CD14-positive monocyte (primary cell): ENCODE measurements around the gene CNTN5. TPM values are rescaled to one million over a fixed set of nuclear protein-coding genes. Genes with fewer than 3 reads are reported as not detected.

Experiments
- DNase-seq, 3 donors: peaks; one replicate each; pipeline ENCODE4 v3.0.0-alpha.2; 2011 to 2022
- H2AFZ ChIP-seq: 2 replicates; pipeline ENCODE4 v1.6.0; 2012; ENCODE audit warnings: mild to moderate bottlenecking, low read depth, low read length, inconsistent platforms; ENCODE audit not compliant: insufficient read depth, poor library complexity, severe bottlenecking
- H3K27ac ChIP-seq, 2 donors: 1 replicate in 1 of 2; 2 replicates in 1 of 2; pipeline ENCODE4 v1.5.1; 2012 to 2013; ENCODE audit warnings: low read length in 2 of 2, control low read depth in 1 of 2, inconsistent platforms in 1 of 2, low read depth in 1 of 2, mild to moderate bottlenecking in 1 of 2
- H3K27me3 ChIP-seq, 2 donors: one replicate each; pipeline versions ENCODE4 v1.6.0 to v1.6.1; 2011 to 2013; ENCODE audit warnings: low read length in 2 of 2; ENCODE audit not compliant: control insufficient read depth in 2 of 2, insufficient read depth in 2 of 2
- H3K36me3 ChIP-seq, 2 donors: replicated peaks in 1 of 2; 1 replicate in 1 of 2; 2 replicates in 1 of 2; pipeline versions ENCODE4 v1.5.1 to v1.6.1; 2012 to 2013; ENCODE audit warnings: low read length in 2 of 2, control low read depth in 1 of 2, inconsistent platforms in 1 of 2, mild to moderate bottlenecking in 1 of 2; ENCODE audit not compliant: insufficient read depth in 2 of 2, control insufficient read depth in 1 of 2
- H3K4me1 ChIP-seq, 2 donors: 1 replicate in 1 of 2; 2 replicates in 1 of 2; pipeline versions ENCODE4 v1.5.1 to v1.6.1; 2012 to 2013; ENCODE audit warnings: low read length in 2 of 2, control low read depth in 1 of 2, inconsistent platforms in 1 of 2, mild to moderate bottlenecking in 1 of 2, moderate library complexity in 1 of 2; ENCODE audit not compliant: insufficient read depth in 2 of 2, control insufficient read depth in 1 of 2
- H3K4me2 ChIP-seq: replicated peaks from 2 replicates; pipeline ENCODE3; 2012; ENCODE audit warnings: low read length, moderate library complexity, mild to moderate bottlenecking; ENCODE audit not compliant: poor library complexity, severe bottlenecking; ENCODE audit errors: extremely low read depth
- H3K4me3 ChIP-seq, 3 experiments: fragments of 200-600 bp in 1 of 3; sonication (generic) in 1 of 3; replicated peaks in 1 of 3; 1 replicate in 2 of 3; 2 replicates in 1 of 3; pipeline ENCODE4 v1.5.1; 2011 to 2013; ENCODE audit warnings: low read length in 3 of 3, mild to moderate bottlenecking in 3 of 3, control low read depth in 2 of 3, low read depth in 2 of 3, inconsistent platforms in 1 of 3, moderate library complexity in 1 of 3
- H3K79me2 ChIP-seq: 2 replicates; pipeline ENCODE4 v1.6.0; 2012; ENCODE audit warnings: mild to moderate bottlenecking, control low read depth, inconsistent platforms, low read length, moderate library complexity; ENCODE audit not compliant: insufficient read depth
- H3K9ac ChIP-seq: 2 replicates; pipeline ENCODE4 v1.6.0; 2017; ENCODE audit warnings: low read length, mild to moderate bottlenecking; ENCODE audit not compliant: insufficient read depth, poor library complexity, severe bottlenecking
- H3K9me3 ChIP-seq, 2 donors: replicated peaks in 1 of 2; 1 replicate in 1 of 2; 2 replicates in 1 of 2; pipeline versions ENCODE4 v1.5.1 to v1.6.1; 2012 to 2013; ENCODE audit warnings: low read length in 2 of 2, control low read depth in 1 of 2; ENCODE audit not compliant: control insufficient read depth in 1 of 2, insufficient read depth in 1 of 2
- H4K20me1 ChIP-seq: 2 replicates; pipeline ENCODE4 v1.6.0; 2012; ENCODE audit warnings: mild to moderate bottlenecking, low read length, control low read depth, moderate library complexity; ENCODE audit not compliant: insufficient read depth
- H3K27ac Mint-ChIP-seq, 7 donors: one replicate each; pipeline ENCODE4 v1.8.0; 2020; ENCODE audit warnings: mild to moderate bottlenecking in 7 of 7, mixed read lengths in 7 of 7, moderate library complexity in 6 of 7, inconsistent platforms in 2 of 7
- H3K27me3 Mint-ChIP-seq, 3 donors: one replicate each; pipeline ENCODE4 v1.8.0; 2021 to 2022; ENCODE audit warnings: low read depth in 3 of 3, mild to moderate bottlenecking in 3 of 3, mixed read lengths in 3 of 3, moderate library complexity in 3 of 3, inconsistent platforms in 1 of 3
- H3K36me3 Mint-ChIP-seq, 2 donors: one replicate each; pipeline ENCODE4 v1.8.0; 2020; ENCODE audit warnings: mixed read lengths in 2 of 2, inconsistent platforms in 1 of 2, mild to moderate bottlenecking in 1 of 2
- H3K4me1 Mint-ChIP-seq: one replicate; pipeline ENCODE4 v1.8.0; 2020; ENCODE audit warnings: mild to moderate bottlenecking, mixed read lengths
- H3K4me3 Mint-ChIP-seq, 2 donors: one replicate each; pipeline ENCODE4 v1.8.0; 2020; ENCODE audit warnings: mild to moderate bottlenecking in 2 of 2, mixed read lengths in 2 of 2, moderate library complexity in 1 of 2
- H3K9me3 Mint-ChIP-seq, 7 donors: one replicate each; pipeline ENCODE4 v1.8.0; 2020 to 2022; ENCODE audit warnings: mixed read lengths in 7 of 7, mild to moderate bottlenecking in 6 of 7, moderate library complexity in 6 of 7, inconsistent platforms in 2 of 7
- CTCF ChIP-seq: fragments of 200-600 bp; IDR thresholded peaks from one replicate; pipeline ENCODE4 v1.8.0; 2022; ENCODE audit warnings: antibody characterized with exemption, mild to moderate bottlenecking
- WGBS: methylation state at CpG from one replicate; pipeline ENCODE4 v1.1.5; 2013; ENCODE audit warnings: missing lambda C conversion rate; ENCODE audit not compliant: insufficient coverage; 5-methylcytosine and 5-hydroxymethylcytosine counted together
- intact Hi-C, 2 donors: fragments of 100-400 bp; cut with micrococcal nuclease; formaldehyde crosslinking; loops; one replicate each; pipeline versions ENCODE4 v1.15.0 to v1.15.1; 2023
- polyA plus RNA-seq, 3 donors: library from polyadenylated mRNA; depleted of rRNA in 1 of 3; unstranded in 2 of 3; stranded (reverse) in 1 of 3; fragments of 300-500 nt in 2 of 3; fragments of >200 nt in 1 of 3; fragmentation: Illumina TruSeq in 2 of 3; gene quantifications; 1 replicate in 2 of 3; 2 replicates in 1 of 3; pipeline ENCODE4 v1.2.3, GENCODE V29; 2012 to 2021

CNTN5 gene
- polyA plus RNA-seq, 3 donors = not detected

GRCh38 chr11:99391245-99391644 lies 370.5 kb downstream of the CNTN5 start:
- H3K27me3 Mint-ChIP-seq = no peaks in the 10 kb centered on the region
- no peaks in the 10 kb centered on the region for H3K4me1 Mint-ChIP-seq

GRCh38 chr11:99406345-99406744 lies 385.6 kb downstream of the CNTN5 start:
- Mint-ChIP-seq H3K27me3 (peaks cover 0 to 2% (median 0%) of the 10 kb centered on the region in 3 donors), H3K4me1 (no peaks in the 10 kb centered on the region), H3K27ac (no peak overlapping the region), H3K9me3 (peaks cover 4 to 16% (median 9%) of the 10 kb centered on the region in 7 donors), H3K36me3 (no peaks in the 10 kb centered on the region), H3K4me3 (no peak overlapping the region)
- H3K9me3 ChIP-seq = peaks cover 0 to 18% of the 10 kb centered on the region in 2 donors
- no peak overlapping the region for H3K27ac ChIP-seq
- no peak overlapping the region for H3K4me3 ChIP-seq
- H3K4me1 ChIP-seq = no peaks in the 10 kb centered on the region
- intact Hi-C loops = no loop called here
- DNase-seq = no peak
- no peak overlapping the region for H2AFZ ChIP-seq
- WGBS = 100% methylated on average over 2 of the region's 2 CpGs
- no peaks in the 10 kb centered on the region for H3K36me3 ChIP-seq
- H3K9ac ChIP-seq = no peak overlapping the region
- H4K20me1 ChIP-seq = no peaks in the 10 kb centered on the region
- no peaks in the 10 kb centered on the region for H3K27me3 ChIP-seq
- H3K79me2 ChIP-seq = no peaks in the 10 kb centered on the region
- H3K4me2 ChIP-seq = no peak overlapping the region
- no peak for TF ChIP-seq CTCF

More at GRCh38 chr11:99391245-99391644, 370.5 kb downstream of the CNTN5 start:
- no CpG with 5 or more reads among the region's 4 CpGs for WGBS
- Mint-ChIP-seq H3K36me3 (no peaks in the 10 kb centered on the region), H3K4me3 (no peak overlapping the region), H3K9me3 (peaks cover 0 to 3% (median 2%) of the 10 kb centered on the region in 7 donors), H3K27ac (no peak overlapping the region)
- intact Hi-C loops = no loop called here
- no peak for TF ChIP-seq CTCF
- no peak overlapping the region for H3K4me3 ChIP-seq
- H4K20me1 ChIP-seq = no peaks in the 10 kb centered on the region
- H3K27me3 ChIP-seq = no peaks in the 10 kb centered on the region
- H3K9me3 ChIP-seq = no peaks in the 10 kb centered on the region
- H3K27ac ChIP-seq = no peak overlapping the region
- H3K4me1 ChIP-seq = no peaks in the 10 kb centered on the region
- no peaks in the 10 kb centered on the region for H3K79me2 ChIP-seq
- H3K36me3 ChIP-seq = no peaks in the 10 kb centered on the region
- DNase-seq = no peak
- no peak overlapping the region for H3K4me2 ChIP-seq
- no peak overlapping the region for H3K9ac ChIP-seq
- no peak overlapping the region for H2AFZ ChIP-seq
